Measurements from ENCODE around the gene VSIG10. TPM values are rescaled to one million over a fixed set of nuclear protein-coding genes. Genes with fewer than 3 reads are reported as not detected.
A peak's percentile ranks its signal among the peaks of the same experiment; 100 is the strongest.

Gene VSIG10
- total RNA-seq, 1 donor from 2014 or later, result 22.0 TPM

GRCh38 chr12:118061011-118061872 lies 42.6 kb downstream of the VSIG10 start, which contains the start of gene WSB2:
Gene WSB2, minus strand, starts transcription at chr12:118061179. Its CDS starts 131 bp downstream, at chr12:118061048.
- no peak for DNase-seq (ENCODE audit: low read depth)
- TF ChIP-seq CTCF (IDR thresholded peaks at IDR 0.05; ENCODE audit: insufficient read depth, low read length, poor library complexity, severe bottlenecking), result no peak
- no peaks in the 10 kb centered on the region for H3K36me3 ChIP-seq (ENCODE audit: control insufficient read depth, insufficient read depth, low read length)
- peak within 1 kb of the TSS; percentile 73 for H3K4me3 ChIP-seq (ENCODE audit: low read depth, low read length)
- no peaks in the 10 kb centered on the region for H3K27me3 ChIP-seq (ENCODE audit: control insufficient read depth, insufficient read depth, low read length)

GRCh38 chr12:118060301-118061010 lies 43.4 kb downstream of the VSIG10 start:
- no peak for TF ChIP-seq CTCF (IDR thresholded peaks at IDR 0.05; ENCODE audit: insufficient read depth, low read length, poor library complexity, severe bottlenecking)
- H3K4me3 ChIP-seq (ENCODE audit: low read depth, low read length), result peak overlapping the region; percentile 73
- no peaks in the 10 kb centered on the region for H3K27me3 ChIP-seq (ENCODE audit: control insufficient read depth, insufficient read depth, low read length)
- H3K36me3 ChIP-seq (ENCODE audit: control insufficient read depth, insufficient read depth, low read length), result no peaks in the 10 kb centered on the region
- DNase-seq (ENCODE audit: low read depth), result no peak

GRCh38 chr12:118059341-118060191 lies 44.2 kb downstream of the VSIG10 start:
- no peaks in the 10 kb centered on the region for H3K36me3 ChIP-seq (ENCODE audit: control insufficient read depth, insufficient read depth, low read length)
- peak overlapping the region; percentile 73 for H3K4me3 ChIP-seq (ENCODE audit: low read depth, low read length)
- no peak for DNase-seq (ENCODE audit: low read depth)
- no peaks in the 10 kb centered on the region for H3K27me3 ChIP-seq (ENCODE audit: control insufficient read depth, insufficient read depth, low read length)
- TF ChIP-seq CTCF (IDR thresholded peaks at IDR 0.05; ENCODE audit: insufficient read depth, low read length, poor library complexity, severe bottlenecking), result no peak

GRCh38 chr12:118058881-118059280 lies 44.9 kb downstream of the VSIG10 start:
- no peak for TF ChIP-seq CTCF (IDR thresholded peaks at IDR 0.05; ENCODE audit: insufficient read depth, low read length, poor library complexity, severe bottlenecking)
- H3K4me3 ChIP-seq (ENCODE audit: low read depth, low read length), result no peak overlapping the region
- no peaks in the 10 kb centered on the region for H3K27me3 ChIP-seq (ENCODE audit: control insufficient read depth, insufficient read depth, low read length)
- DNase-seq (ENCODE audit: low read depth), result no peak
- H3K36me3 ChIP-seq (ENCODE audit: control insufficient read depth, insufficient read depth, low read length), result no peaks in the 10 kb centered on the region

- no peak for DNase-seq (ENCODE audit: low read depth)
- Histone ChIP-seq H3K4me3 (ENCODE audit: low read depth, low read length) (no peak overlapping the region), H3K36me3 (ENCODE audit: control insufficient read depth, insufficient read depth, low read length) (no peaks in the 10 kb centered on the region), H3K27me3 (ENCODE audit: control insufficient read depth, insufficient read depth, low read length) (no peaks in the 10 kb centered on the region)
- TF ChIP-seq CTCF (IDR thresholded peaks at IDR 0.05; ENCODE audit: insufficient read depth, low read length, poor library complexity, severe bottlenecking), result no peak
Measured at GRCh38 chr12:118058227-118058626, 45.6 kb downstream of the VSIG10 start.

Measured in kidney epithelial cell (primary cell).